DND-41 (cell line): ENCODE measurements around the gene SELENOS.
A peak's percentile ranks its signal among the peaks of the same experiment; 100 is the strongest.
"Not testable (repeated sequence)": the region's sequence is repeated elsewhere in the genome, so short reads cannot be mapped to it uniquely, and the experiment has no call there.

Experiments used
- ATAC-seq: fragments of 200-7000 bp; cut with Tn5 transposase; 3 replicates; pipeline ENCODE4 v1.9.1; 2021; ENCODE audit warnings: low read depth; ENCODE audit not compliant: insufficient read depth
- DNase-seq: peaks from one replicate; pipeline ENCODE4 v3.0.0-alpha.2; 2020
- H2AFZ ChIP-seq: 2 replicates; pipeline ENCODE4 v1.6.0; 2012; ENCODE audit warnings: low read depth, low read length
- H3K27ac ChIP-seq: 2 replicates; pipeline ENCODE4 v1.5.1; 2012; ENCODE audit warnings: low read length, inconsistent platforms
- H3K27me3 ChIP-seq: fragments of 200-600 bp; sonication (generic); 2 replicates; pipeline ENCODE4 v1.6.0; 2012; ENCODE audit warnings: low read length, mild to moderate bottlenecking, inconsistent platforms; ENCODE audit not compliant: insufficient read depth, poor library complexity
- H3K36me3 ChIP-seq: 2 replicates; pipeline ENCODE4 v1.5.1; 2012; ENCODE audit warnings: low read length, inconsistent platforms; ENCODE audit not compliant: insufficient read depth
- H3K4me1 ChIP-seq: 2 replicates; pipeline ENCODE4 v1.5.1; 2012; ENCODE audit warnings: mild to moderate bottlenecking, low read length; ENCODE audit not compliant: insufficient read depth
- H3K4me2 ChIP-seq: 2 replicates; pipeline ENCODE4 v1.6.0; 2012; ENCODE audit warnings: mild to moderate bottlenecking, moderate library complexity, low read length, inconsistent platforms; ENCODE audit not compliant: insufficient read depth
- H3K4me3 ChIP-seq, 2 experiments: fragments of 200-600 bp in 1 of 2; shearing (Covaris generic) in 1 of 2; 2 replicates each; pipeline ENCODE4 v1.5.1; 2012 to 2016; ENCODE audit warnings: inconsistent platforms in 2 of 2, low read length in 2 of 2, mild to moderate bottlenecking in 2 of 2, low read depth in 1 of 2, moderate library complexity in 1 of 2
- H3K79me2 ChIP-seq: 2 replicates; pipeline ENCODE4 v1.6.0; 2012; ENCODE audit warnings: low read length, inconsistent platforms; ENCODE audit not compliant: insufficient read depth
- H3K9ac ChIP-seq: 2 replicates; pipeline ENCODE4 v1.6.0; 2012; ENCODE audit warnings: low read depth, mild to moderate bottlenecking, inconsistent platforms, low read length, moderate library complexity
- H3K9me3 ChIP-seq: 2 replicates; pipeline ENCODE4 v1.5.1; 2012; ENCODE audit warnings: low read length, moderate library complexity, mild to moderate bottlenecking, inconsistent platforms; ENCODE audit not compliant: insufficient read depth, severe bottlenecking
- H4K20me1 ChIP-seq: 2 replicates; pipeline ENCODE4 v1.6.0; 2012; ENCODE audit warnings: low read length; ENCODE audit not compliant: insufficient read depth
- EZH2 ChIP-seq: IDR thresholded peaks from 3 replicates; pipeline ENCODE4 v1.6.1; 2012; ENCODE audit warnings: borderline replicate concordance, low read depth, mild to moderate bottlenecking, moderate library complexity, low read length, inconsistent platforms; ENCODE audit not compliant: severe bottlenecking
- TF ChIP-seq, protein P1 (sequence below): IDR thresholded peaks from 2 replicates; pipeline ENCODE4 v1.5.1; 2012; ENCODE audit warnings: borderline replicate concordance, low read length, moderate library complexity, mild to moderate bottlenecking; ENCODE audit not compliant: poor library complexity, severe bottlenecking; ENCODE audit errors: extremely low read depth

SELENOS gene

DNA sequence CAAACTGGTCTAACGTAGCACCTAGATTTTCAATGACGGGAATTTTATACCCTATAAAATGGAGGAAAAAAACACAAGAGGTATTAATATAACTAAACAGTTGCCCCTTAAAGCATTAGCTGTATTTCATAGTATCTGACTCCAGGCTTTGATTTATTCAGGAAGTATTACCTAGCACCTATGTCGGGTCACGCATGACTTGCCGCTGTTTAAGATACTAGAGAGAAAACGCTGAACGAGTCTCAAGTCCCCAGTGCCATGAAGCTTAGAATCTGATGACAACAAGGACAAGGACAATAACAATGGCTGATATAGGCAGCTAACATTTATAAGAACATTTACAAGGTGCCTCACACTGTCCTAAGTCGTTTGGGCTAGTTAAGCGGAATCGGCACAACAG lies 15.8 kb upstream of the SELENOS start:
- Histone ChIP-seq H3K4me2 (peak overlapping the region; percentile 92), H3K4me1 (peaks cover 44% of the 10 kb centered on the region), H2AFZ (no peak overlapping the region), H3K79me2 (peaks cover 85% of the 10 kb centered on the region), H3K36me3 (peaks cover 50% of the 10 kb centered on the region), H3K9ac (peak overlapping the region; percentile 81), H4K20me1 (peaks cover 57% of the 10 kb centered on the region), H3K4me3 (peak overlapping the region; percentile 98 to 99; a peak in 3 of 4 replicates), H3K27ac (peak overlapping the region; percentile 82), H3K9me3 (no peaks in the 10 kb centered on the region), H3K27me3 (no peaks in the 10 kb centered on the region)
- ATAC-seq (no peak), DNase-seq (no peak)
- TF ChIP-seq, protein P1, sequence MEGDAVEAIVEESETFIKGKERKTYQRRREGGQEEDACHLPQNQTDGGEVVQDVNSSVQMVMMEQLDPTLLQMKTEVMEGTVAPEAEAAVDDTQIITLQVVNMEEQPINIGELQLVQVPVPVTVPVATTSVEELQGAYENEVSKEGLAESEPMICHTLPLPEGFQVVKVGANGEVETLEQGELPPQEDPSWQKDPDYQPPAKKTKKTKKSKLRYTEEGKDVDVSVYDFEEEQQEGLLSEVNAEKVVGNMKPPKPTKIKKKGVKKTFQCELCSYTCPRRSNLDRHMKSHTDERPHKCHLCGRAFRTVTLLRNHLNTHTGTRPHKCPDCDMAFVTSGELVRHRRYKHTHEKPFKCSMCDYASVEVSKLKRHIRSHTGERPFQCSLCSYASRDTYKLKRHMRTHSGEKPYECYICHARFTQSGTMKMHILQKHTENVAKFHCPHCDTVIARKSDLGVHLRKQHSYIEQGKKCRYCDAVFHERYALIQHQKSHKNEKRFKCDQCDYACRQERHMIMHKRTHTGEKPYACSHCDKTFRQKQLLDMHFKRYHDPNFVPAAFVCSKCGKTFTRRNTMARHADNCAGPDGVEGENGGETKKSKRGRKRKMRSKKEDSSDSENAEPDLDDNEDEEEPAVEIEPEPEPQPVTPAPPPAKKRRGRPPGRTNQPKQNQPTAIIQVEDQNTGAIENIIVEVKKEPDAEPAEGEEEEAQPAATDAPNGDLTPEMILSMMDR, result no peak

DNA sequence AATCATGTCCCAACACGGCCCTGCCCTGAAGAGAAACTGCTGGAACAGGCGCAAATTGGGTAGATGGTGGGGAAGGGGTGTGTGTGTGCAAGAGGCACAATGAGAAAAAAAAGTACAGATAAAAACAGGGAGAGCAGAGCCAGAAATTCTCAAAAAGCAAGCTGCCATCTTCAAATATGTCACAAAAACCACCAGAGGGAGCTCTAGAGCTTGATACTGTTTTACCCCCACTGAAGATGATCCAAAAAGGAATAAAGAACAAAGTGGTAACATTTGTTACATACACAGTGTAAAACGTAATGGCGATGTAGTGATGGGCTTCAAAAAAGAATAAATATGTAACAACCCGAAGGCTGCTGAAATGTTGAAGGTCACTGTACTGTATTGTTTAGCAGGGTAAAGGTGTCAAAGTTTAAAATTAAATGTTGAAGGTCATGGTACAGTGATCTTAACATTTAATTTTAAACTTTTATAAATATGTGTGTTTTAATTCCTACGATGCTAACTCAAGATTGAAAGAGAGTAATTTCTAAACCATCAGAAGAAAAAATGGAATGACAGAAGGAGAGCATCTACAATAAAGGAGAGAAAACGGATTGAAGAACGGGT lies 11.7 kb upstream of the SELENOS start:
- no peak overlapping the region for H3K4me2 ChIP-seq
- peaks cover 87% of the 10 kb centered on the region for H3K36me3 ChIP-seq
- H3K4me3 ChIP-seq, result no peak overlapping the region
- DNase-seq (no peak), ATAC-seq (peak; percentile 71)
- no peaks in the 10 kb centered on the region for H3K9me3 ChIP-seq
- H3K27ac ChIP-seq, result no peak overlapping the region
- H3K27me3 ChIP-seq, result no peaks in the 10 kb centered on the region
- peaks cover 28% of the 10 kb centered on the region for H3K4me1 ChIP-seq
- TF ChIP-seq EZH2, result no peak
- TF ChIP-seq, protein P1, result peak; percentile 70
- H3K79me2 ChIP-seq, result peaks cover 78% of the 10 kb centered on the region
- H2AFZ ChIP-seq, result no peak overlapping the region
- no peak overlapping the region for H3K9ac ChIP-seq
- peaks cover 68% of the 10 kb centered on the region for H4K20me1 ChIP-seq

DNA sequence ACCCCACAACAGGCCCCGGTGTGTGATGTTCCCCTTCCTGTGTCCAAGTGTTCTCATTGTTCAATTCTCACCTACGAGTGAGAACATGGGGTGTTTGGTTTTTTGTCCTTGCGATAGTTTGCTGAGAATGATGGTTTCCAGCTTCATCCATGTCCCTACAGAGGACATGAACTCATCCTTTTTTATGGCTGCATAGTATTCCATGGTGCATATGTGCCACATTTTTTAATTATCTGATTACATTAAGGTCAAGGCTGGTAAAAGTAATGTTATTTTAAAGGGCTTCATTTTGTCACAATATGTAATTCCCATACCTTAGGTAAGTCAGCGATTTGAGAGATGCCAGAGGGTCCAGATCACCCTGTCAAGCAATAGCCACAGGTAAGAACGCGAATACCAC lies 10.1 kb upstream of the SELENOS start:
- H3K27ac ChIP-seq, H3K4me2 ChIP-seq, DNase-seq, H3K9ac ChIP-seq, H3K27me3 ChIP-seq, H3K9me3 ChIP-seq, ATAC-seq, H2AFZ ChIP-seq, H3K4me3 ChIP-seq: not testable (repeated sequence)
- H4K20me1 ChIP-seq, result peaks cover 53% of the 10 kb centered on the region
- peaks cover 61% of the 10 kb centered on the region for H3K79me2 ChIP-seq
- H3K4me1 ChIP-seq, result peaks cover 14% of the 10 kb centered on the region; the same call in 1 of the 2 replicates
- peaks cover 92% of the 10 kb centered on the region for H3K36me3 ChIP-seq

DNA sequence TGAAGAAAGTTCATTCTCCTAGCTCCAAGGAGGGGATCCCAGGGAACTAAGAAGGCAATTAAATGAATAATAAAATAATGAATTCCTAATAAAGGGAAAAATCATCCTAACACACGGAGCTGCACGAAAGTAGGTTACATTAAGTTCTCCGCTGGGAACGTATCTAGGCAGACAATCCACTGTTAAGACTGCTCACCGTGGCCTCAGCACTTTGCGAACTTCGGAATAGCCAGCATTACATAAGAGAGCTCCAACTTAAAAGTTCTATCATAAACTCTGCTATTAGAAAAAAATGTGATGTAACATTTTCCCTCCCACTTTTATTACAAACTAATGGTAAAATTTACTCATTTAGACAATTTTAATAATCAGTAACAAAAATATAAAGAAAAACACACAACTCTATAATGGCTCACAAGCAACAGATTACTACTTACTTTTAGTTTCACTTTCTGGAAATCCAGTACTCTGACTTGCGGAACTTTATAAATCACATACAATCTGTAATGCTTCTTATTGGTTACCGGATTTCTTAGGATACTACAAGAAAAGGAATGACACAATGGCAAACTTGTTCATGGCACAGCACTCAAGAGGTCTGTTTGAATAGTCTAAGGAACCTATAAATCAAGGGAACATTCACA lies 9.3 kb upstream of the SELENOS start:
- Histone ChIP-seq H4K20me1 (peaks cover 46% of the 10 kb centered on the region), H3K27me3 (no peaks in the 10 kb centered on the region), H3K36me3 (peaks cover 92% of the 10 kb centered on the region), H3K9me3 (no peaks in the 10 kb centered on the region), H2AFZ (no peak overlapping the region), H3K4me3 (no peak overlapping the region), H3K4me2 (no peak overlapping the region), H3K9ac (no peak overlapping the region), H3K27ac (no peak overlapping the region), H3K79me2 (peaks cover 53% of the 10 kb centered on the region), H3K4me1 (0 out of 2 replicates have a peak, but pooled peaks cover 6% of the 10 kb centered on the region)
- TF ChIP-seq, protein P1, result no peak
- no peak for TF ChIP-seq EZH2
- DNase-seq (no peak), ATAC-seq (no peak)
